Memory B cell (primary cell): ENCODE data around the gene MAT1A.

ENCODE experiments used
- ATAC-seq: fragments of 150-1000 bp; cut with Tn5 transposase; 2 replicates; pipeline ENCODE4 v1.10.0; 2021; ENCODE audit warnings: low read depth, mild to moderate bottlenecking, moderate library complexity
- DNase-seq, 2 donors: peaks; one replicate each; pipeline ENCODE4 v3.0.0; 2022; ENCODE audit warnings: low spot score in 2 of 2
- H3K27ac Mint-ChIP-seq: one replicate; pipeline ENCODE4 v1.8.0; 2022; ENCODE audit warnings: mild to moderate bottlenecking, moderate library complexity, mixed read lengths
- H3K27me3 Mint-ChIP-seq: one replicate; pipeline ENCODE4 v1.8.0; 2022; ENCODE audit warnings: mixed read lengths
- H3K36me3 Mint-ChIP-seq: one replicate; pipeline ENCODE4 v1.8.0; 2022; ENCODE audit warnings: mild to moderate bottlenecking, mixed read lengths
- H3K4me1 Mint-ChIP-seq: one replicate; pipeline ENCODE4 v1.8.0; 2022; ENCODE audit warnings: mixed read lengths
- H3K4me3 Mint-ChIP-seq: one replicate; pipeline ENCODE4 v1.8.0; 2022; ENCODE audit warnings: mild to moderate bottlenecking, moderate library complexity, mixed read lengths
- H3K9me3 Mint-ChIP-seq: one replicate; pipeline ENCODE4 v1.8.0; 2022; ENCODE audit warnings: mixed read lengths

Gene MAT1A

GRCh38 chr10:80277016-80277415, 12.4 kb downstream of the MAT1A start:
- peaks cover 5% of the 10 kb centered on the region for H3K27me3 Mint-ChIP-seq
- H3K4me3 Mint-ChIP-seq = no peak overlapping the region
- no peaks in the 10 kb centered on the region for H3K9me3 Mint-ChIP-seq
- H3K36me3 Mint-ChIP-seq = no peaks in the 10 kb centered on the region
- H3K4me1 Mint-ChIP-seq = no peaks in the 10 kb centered on the region
- no peak overlapping the region for H3K27ac Mint-ChIP-seq
- DNase-seq = no peak
- ATAC-seq = no peak

DNA sequence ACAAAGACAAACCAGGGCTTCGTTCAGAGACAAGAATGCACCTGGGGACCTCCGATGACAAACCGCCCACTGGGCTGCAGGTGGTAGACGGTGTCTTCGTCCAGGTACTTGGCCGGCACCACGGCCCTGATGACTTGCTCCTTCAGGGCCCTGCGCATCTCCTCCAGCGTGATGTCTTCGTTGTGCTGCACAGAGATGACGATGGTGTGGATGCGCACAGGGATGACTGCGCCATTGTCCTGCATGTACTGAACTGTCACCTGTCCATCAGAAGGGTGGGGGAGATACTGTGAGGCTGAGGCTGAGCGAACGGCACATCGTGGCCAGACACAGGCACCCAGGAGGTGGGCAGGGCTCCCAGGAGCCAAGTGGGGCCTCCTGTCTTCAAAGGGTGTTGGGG, 13.1 kb downstream of the MAT1A start:
- Mint-ChIP-seq H3K4me3 (no peak overlapping the region), H3K36me3 (no peaks in the 10 kb centered on the region), H3K4me1 (no peaks in the 10 kb centered on the region), H3K9me3 (no peaks in the 10 kb centered on the region), H3K27ac (no peak overlapping the region), H3K27me3 (peaks cover 4% of the 10 kb centered on the region)
- no peak for ATAC-seq
- no peak for DNase-seq

- H3K27ac Mint-ChIP-seq = no peak overlapping the region
- no peak for ATAC-seq
- no peaks in the 10 kb centered on the region for H3K9me3 Mint-ChIP-seq
- no peaks in the 10 kb centered on the region for H3K4me1 Mint-ChIP-seq
- H3K4me3 Mint-ChIP-seq = no peak overlapping the region
- no peaks in the 10 kb centered on the region for H3K36me3 Mint-ChIP-seq
- no peak for DNase-seq
- H3K27me3 Mint-ChIP-seq = peaks cover 6% of the 10 kb centered on the region
Measured at GRCh38 chr10:80275756-80276155, 13.7 kb downstream of the MAT1A start.

- H3K4me1 Mint-ChIP-seq = no peaks in the 10 kb centered on the region
- ATAC-seq (no peak), DNase-seq (no peak)
- H3K27ac Mint-ChIP-seq = no peak overlapping the region
- no peaks in the 10 kb centered on the region for H3K9me3 Mint-ChIP-seq
- no peak overlapping the region for H3K4me3 Mint-ChIP-seq
- H3K36me3 Mint-ChIP-seq = no peaks in the 10 kb centered on the region
- peaks cover 9% of the 10 kb centered on the region for H3K27me3 Mint-ChIP-seq
Measured at GRCh38 chr10:80275135-80275498, 14.3 kb downstream of the MAT1A start.

DNA sequence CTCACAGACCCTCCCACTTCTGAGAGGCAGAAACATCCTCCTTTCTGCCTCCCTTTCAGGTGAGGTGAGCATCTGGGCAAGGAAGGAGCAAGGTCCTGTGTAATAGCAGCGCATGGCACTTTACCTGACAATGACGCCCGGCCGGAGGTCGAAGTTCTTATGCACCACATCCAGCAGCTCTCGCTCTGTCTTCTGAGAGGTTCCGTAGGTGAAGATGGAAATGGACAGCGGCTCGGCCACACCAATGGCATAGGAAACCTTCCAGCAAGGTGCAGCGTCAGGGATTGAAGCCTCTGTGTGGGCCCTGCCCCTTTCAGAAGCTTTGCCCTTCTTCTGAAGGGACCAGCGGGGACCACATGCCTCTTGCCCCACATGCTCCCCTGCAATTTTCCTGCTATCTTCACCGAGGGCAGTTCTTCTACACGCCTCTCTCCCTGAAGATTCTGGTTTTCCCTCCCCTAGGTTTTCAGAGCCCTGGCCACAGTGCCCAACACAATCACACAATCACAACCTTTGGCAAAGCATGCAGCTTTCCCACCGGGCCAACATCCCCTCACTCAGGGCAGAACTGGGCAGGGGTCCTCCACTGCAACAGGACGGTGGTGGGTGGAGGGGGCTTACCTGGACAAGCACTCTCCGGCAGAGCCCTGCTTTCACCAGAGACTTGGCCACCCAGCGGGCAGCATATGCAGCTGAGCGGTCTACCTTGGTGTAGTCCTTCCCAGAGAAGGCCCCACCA, 14.9 kb downstream of the MAT1A start:
- DNase-seq (no peak), ATAC-seq (no peak)
- no peaks in the 10 kb centered on the region for H3K4me1 Mint-ChIP-seq
- H3K27me3 Mint-ChIP-seq = peaks cover 11% of the 10 kb centered on the region
- H3K4me3 Mint-ChIP-seq = no peak overlapping the region
- H3K27ac Mint-ChIP-seq = no peak overlapping the region
- H3K36me3 Mint-ChIP-seq = no peaks in the 10 kb centered on the region
- H3K9me3 Mint-ChIP-seq = no peaks in the 10 kb centered on the region

GRCh38 chr10:80273523-80274170, 15.8 kb downstream of the MAT1A start:
- no peak for ATAC-seq
- Mint-ChIP-seq H3K27ac (no peak overlapping the region), H3K4me1 (no peaks in the 10 kb centered on the region), H3K9me3 (no peaks in the 10 kb centered on the region), H3K4me3 (no peak overlapping the region), H3K36me3 (no peaks in the 10 kb centered on the region), H3K27me3 (peaks cover 9% of the 10 kb centered on the region)
- no peak for DNase-seq

GRCh38 chr10:80272793-80273522, 16.5 kb downstream of the MAT1A start:
- Mint-ChIP-seq H3K36me3 (peaks cover 2% of the 10 kb centered on the region), H3K9me3 (peaks cover 4% of the 10 kb centered on the region), H3K27me3 (peaks cover 11% of the 10 kb centered on the region), H3K4me3 (no peak overlapping the region), H3K27ac (no peak overlapping the region), H3K4me1 (no peaks in the 10 kb centered on the region)
- DNase-seq = no peak
- ATAC-seq = no peak

DNA sequence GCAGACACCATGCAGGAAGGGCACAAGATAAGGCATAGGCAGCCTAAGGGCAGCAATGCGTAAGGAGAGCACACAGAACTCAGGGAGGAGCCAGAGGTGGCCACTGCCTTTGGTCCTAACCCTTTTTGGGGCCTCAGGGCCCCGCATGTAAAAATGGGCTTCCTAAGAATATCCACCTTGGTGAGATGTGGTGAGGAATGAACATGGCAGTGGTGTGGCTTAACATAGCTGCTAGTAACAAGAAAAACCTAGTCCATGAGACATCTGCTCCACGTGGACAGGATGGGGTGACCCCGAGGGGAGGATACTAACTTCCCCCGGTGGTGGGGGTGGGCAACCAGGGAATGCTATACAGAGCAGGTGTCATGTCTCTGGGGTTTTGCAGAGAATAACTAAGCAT, 18.0 kb downstream of the MAT1A start:
- DNase-seq (no peak), ATAC-seq (no peak)
- Mint-ChIP-seq H3K36me3 (peaks cover 2% of the 10 kb centered on the region), H3K4me3 (no peak overlapping the region), H3K27me3 (peaks cover 13% of the 10 kb centered on the region), H3K4me1 (no peaks in the 10 kb centered on the region), H3K27ac (no peak overlapping the region), H3K9me3 (peaks cover 7% of the 10 kb centered on the region)

- H3K4me1 Mint-ChIP-seq = no peaks in the 10 kb centered on the region
- no peak overlapping the region for H3K4me3 Mint-ChIP-seq
- peaks cover 13% of the 10 kb centered on the region for H3K27me3 Mint-ChIP-seq
- DNase-seq = no peak
- peaks cover 2% of the 10 kb centered on the region for H3K36me3 Mint-ChIP-seq
- H3K27ac Mint-ChIP-seq = no peak overlapping the region
- H3K9me3 Mint-ChIP-seq = peaks cover 7% of the 10 kb centered on the region
- ATAC-seq = no peak
Measured at GRCh38 chr10:80270887-80271286, 18.6 kb downstream of the MAT1A start.

- no peak overlapping the region for H3K4me3 Mint-ChIP-seq
- DNase-seq = no peak
- ATAC-seq = no peak
- no peaks in the 10 kb centered on the region for H3K4me1 Mint-ChIP-seq
- H3K36me3 Mint-ChIP-seq = peaks cover 2% of the 10 kb centered on the region
- H3K27ac Mint-ChIP-seq = no peak overlapping the region
- H3K27me3 Mint-ChIP-seq = peaks cover 16% of the 10 kb centered on the region
- peaks cover 7% of the 10 kb centered on the region for H3K9me3 Mint-ChIP-seq
Measured at GRCh38 chr10:80268938-80269588, 20.4 kb downstream of the MAT1A start.

DNA sequence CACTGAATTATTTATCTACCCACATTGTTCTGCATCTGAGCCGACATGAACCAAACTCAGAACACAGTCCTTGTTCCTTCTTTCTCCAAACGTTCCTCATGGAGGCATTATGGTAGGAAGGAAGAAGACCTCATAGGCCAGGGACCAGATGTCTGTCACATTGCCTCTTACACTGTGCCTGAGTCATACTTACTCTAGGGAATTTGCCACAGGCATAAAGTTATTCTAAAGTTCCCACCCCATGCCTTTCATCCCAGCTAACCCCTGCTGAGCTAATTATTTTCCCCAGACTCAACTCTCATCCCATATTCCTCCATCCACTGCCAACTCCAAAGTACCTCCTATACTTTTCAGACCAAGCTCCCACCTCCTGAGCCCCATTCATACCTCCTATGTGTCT, 21.2 kb downstream of the MAT1A start:
- Mint-ChIP-seq H3K9me3 (peaks cover 7% of the 10 kb centered on the region), H3K27me3 (peaks cover 14% of the 10 kb centered on the region)
- no peak for DNase-seq

DNA sequence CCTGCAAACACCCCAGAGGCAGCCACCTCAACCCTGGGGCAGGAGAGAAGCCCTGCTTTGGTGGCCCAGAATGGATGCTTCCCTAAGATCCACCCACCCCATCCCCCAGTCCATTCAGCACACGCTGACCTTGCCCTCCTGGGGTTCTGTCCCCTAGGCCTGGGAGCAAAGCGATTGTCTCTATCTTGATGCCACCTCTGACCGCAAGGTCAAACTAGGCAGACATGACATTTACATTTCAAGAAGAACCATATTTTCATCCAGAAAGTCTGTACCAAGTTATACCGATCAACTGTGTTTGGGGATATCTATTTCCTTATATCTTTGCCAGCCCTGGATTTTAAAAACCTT, 23.0 kb downstream of the MAT1A start:
- ATAC-seq (no peak), DNase-seq (no peak)
- peaks cover 7% of the 10 kb centered on the region for H3K9me3 Mint-ChIP-seq
- peaks cover 2% of the 10 kb centered on the region for H3K36me3 Mint-ChIP-seq
- H3K27ac Mint-ChIP-seq = no peak overlapping the region
- no peak overlapping the region for H3K4me3 Mint-ChIP-seq
- H3K4me1 Mint-ChIP-seq = no peaks in the 10 kb centered on the region
- peaks cover 14% of the 10 kb centered on the region for H3K27me3 Mint-ChIP-seq

More for the DNA sequence above, 21.2 kb downstream of the MAT1A start:
- no peaks in the 10 kb centered on the region for H3K4me1 Mint-ChIP-seq
- H3K36me3 Mint-ChIP-seq = peaks cover 2% of the 10 kb centered on the region
- no peak overlapping the region for H3K4me3 Mint-ChIP-seq
- H3K27ac Mint-ChIP-seq = no peak overlapping the region
- no peak for ATAC-seq

GRCh38 chr10:80265740-80266512, 23.5 kb downstream of the MAT1A start:
- no peak for ATAC-seq
- no peak overlapping the region for H3K27ac Mint-ChIP-seq
- H3K36me3 Mint-ChIP-seq = peaks cover 2% of the 10 kb centered on the region
- peaks cover 7% of the 10 kb centered on the region for H3K9me3 Mint-ChIP-seq
- H3K4me1 Mint-ChIP-seq = no peaks in the 10 kb centered on the region
- peaks cover 12% of the 10 kb centered on the region for H3K27me3 Mint-ChIP-seq
- H3K4me3 Mint-ChIP-seq = no peak overlapping the region
- DNase-seq = no peak
